ENCODE measurements around the gene RAC2. TPM values are rescaled to one million over a fixed set of nuclear protein-coding genes. Genes with fewer than 3 reads are reported as not detected.
A peak's percentile ranks its signal among the peaks of the same experiment; 100 is the strongest.

The RAC2 gene
- total RNA-seq, 1 donor from 2014 or later: 11.5 TPM

DNA sequence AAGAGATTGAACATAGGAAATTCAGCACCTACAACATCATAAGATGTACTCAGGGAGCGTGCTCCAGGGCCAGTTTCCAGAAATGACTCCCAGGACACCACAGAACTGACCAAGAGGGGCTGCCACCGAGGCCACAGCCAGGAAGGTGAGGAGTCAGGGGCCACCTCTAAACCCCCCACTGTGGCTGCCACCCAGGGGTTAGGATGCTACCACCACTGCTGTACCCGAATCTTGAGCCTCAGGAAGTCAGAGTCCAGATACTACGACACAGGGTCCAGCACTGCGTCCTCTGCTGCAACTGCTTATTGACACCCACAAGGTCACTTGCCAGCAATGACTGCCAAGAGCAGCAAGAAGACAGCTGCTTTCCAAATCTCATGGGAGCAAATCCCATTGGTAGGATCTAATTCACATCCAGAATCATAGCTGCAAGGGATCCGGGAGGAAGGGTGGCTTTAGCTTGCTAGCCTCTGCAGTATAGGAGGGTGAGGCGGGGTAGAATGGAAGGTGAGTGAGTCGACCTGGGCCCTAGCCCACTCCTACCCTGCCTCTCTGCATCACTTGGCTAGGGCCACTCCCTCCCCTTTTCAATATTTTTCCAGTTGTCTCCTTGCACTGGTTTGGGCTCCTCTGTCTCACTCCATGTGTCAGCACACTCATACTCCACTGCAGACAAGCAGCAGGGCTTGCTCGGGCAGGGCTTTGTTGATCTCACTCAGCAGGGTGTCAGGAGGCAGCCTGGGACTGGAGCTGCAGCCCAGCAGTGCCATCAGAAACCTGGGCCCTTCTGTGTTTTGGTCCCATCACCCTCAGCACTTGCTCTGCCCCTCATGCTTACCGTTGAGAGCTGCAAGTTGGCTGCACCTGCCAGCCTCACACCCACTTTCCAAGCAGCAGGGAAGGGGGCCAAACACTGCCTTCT, 20.2 kb upstream of the RAC2 start:
- Histone ChIP-seq H3K4me1 (no peaks in the 10 kb centered on the region), H3K27ac (no peak overlapping the region), H3K4me3 (no peak overlapping the region), H3K36me3 (no peaks in the 10 kb centered on the region), H3K9me3 (peaks cover 6 to 12% of the 10 kb centered on the region in 2 donors), H3K27me3 (no peaks in the 10 kb centered on the region)
- DNase-seq (ENCODE audit: low spot score in 2 of 2): no peak
- intact Hi-C loops (cut with DNase I): no loop called here
- TF ChIP-seq, protein P1, sequence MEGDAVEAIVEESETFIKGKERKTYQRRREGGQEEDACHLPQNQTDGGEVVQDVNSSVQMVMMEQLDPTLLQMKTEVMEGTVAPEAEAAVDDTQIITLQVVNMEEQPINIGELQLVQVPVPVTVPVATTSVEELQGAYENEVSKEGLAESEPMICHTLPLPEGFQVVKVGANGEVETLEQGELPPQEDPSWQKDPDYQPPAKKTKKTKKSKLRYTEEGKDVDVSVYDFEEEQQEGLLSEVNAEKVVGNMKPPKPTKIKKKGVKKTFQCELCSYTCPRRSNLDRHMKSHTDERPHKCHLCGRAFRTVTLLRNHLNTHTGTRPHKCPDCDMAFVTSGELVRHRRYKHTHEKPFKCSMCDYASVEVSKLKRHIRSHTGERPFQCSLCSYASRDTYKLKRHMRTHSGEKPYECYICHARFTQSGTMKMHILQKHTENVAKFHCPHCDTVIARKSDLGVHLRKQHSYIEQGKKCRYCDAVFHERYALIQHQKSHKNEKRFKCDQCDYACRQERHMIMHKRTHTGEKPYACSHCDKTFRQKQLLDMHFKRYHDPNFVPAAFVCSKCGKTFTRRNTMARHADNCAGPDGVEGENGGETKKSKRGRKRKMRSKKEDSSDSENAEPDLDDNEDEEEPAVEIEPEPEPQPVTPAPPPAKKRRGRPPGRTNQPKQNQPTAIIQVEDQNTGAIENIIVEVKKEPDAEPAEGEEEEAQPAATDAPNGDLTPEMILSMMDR (IDR thresholded peaks at IDR 0.05): no peak

DNA sequence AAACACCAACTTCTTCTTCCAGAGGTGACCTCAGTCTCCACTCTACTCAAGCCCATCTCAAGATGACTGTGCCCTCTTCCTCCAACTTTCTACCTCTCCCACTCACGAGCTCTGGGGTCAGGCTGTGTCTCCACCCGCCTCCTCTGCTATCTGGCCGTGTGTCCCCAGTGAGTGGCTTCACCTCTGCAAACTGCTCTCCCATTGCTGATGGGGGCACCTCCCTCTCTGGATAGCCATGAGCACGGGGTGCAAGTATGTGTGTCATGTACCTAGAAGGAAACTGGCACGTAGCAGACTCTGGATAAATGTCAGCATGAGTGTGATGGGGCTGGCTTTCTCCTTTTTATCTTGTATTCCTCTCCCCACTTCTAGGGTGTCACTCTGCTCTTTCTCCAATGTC, 18.3 kb upstream of the RAC2 start:
- Histone ChIP-seq H3K4me1 (no peaks in the 10 kb centered on the region), H3K27me3 (no peaks in the 10 kb centered on the region), H3K36me3 (no peaks in the 10 kb centered on the region), H3K4me3 (no peak overlapping the region), H3K27ac (no peak overlapping the region), H3K9me3 (peaks cover 6 to 12% of the 10 kb centered on the region in 2 donors)
- TF ChIP-seq, protein P1 (IDR thresholded peaks at IDR 0.05): no peak
- no peak for DNase-seq (ENCODE audit: low spot score in 2 of 2)
- intact Hi-C loops (cut with DNase I): no loop called here

DNA sequence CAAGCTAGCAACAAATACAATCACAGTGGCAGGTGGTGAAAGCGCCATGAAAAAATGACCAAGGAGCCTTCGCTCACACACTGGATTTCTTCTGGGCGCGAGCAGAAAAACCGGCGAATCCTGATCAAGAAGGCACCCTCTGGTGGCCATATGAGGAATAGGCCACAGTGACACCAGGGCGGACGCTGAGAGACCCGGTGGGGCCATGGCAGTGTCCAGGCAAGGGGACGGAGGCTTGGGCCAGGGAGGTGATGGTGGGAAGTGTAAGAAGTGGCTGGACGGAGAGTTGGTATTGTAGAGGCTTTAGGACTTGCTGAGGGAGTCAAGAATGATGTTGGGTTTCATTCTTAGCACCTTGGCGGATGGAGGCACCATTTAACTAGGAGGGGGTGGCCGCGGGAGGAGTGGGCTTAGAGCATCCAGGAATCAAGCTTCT, 16.9 kb upstream of the RAC2 start:
- Histone ChIP-seq H3K36me3 (no peaks in the 10 kb centered on the region), H3K4me3 (no peak overlapping the region), H3K4me1 (no peaks in the 10 kb centered on the region), H3K9me3 (peaks cover 6 to 12% of the 10 kb centered on the region in 2 donors), H3K27me3 (no peaks in the 10 kb centered on the region), H3K27ac (no peak overlapping the region)
- DNase-seq (ENCODE audit: low spot score in 2 of 2): peak in 1 of 2 donors; percentile 74
- TF ChIP-seq, protein P1 (IDR thresholded peaks at IDR 0.05): peak; percentile 56 to 73 (median 69)
- intact Hi-C loops (cut with DNase I): no loop called here

DNA sequence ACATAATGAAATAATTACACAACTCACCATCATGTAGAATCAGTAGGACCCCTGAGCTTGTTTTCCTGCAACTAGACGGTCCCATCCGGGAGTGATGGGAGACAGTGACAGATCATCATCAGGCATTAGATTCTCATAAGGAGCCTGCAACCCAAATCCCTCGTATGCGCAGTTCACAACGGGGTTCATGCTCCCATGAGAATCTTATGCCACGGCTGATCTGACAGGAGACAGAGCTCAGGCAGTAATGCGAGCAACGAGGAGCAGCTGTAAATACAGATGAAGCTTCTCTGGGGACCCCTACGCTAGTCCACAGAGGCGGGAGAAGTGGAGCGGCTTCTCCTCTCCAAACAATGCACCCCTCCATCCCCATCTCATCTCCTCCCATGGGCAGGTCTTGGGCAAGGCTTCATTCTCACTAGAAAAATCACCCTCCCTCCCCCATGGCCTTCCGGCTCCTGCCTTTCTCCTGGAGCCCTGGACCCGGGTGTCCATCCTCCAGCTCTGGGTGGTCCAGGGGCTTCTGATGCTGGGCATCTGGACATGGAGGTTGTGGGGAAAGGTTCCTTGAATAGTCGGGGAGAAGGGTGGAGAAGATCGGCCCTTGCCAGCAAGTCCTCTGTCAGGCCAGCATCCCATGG, 16.2 kb upstream of the RAC2 start:
- TF ChIP-seq, protein P1 (IDR thresholded peaks at IDR 0.05): no peak
- Histone ChIP-seq H3K27me3 (no peaks in the 10 kb centered on the region), H3K4me3 (no peak overlapping the region), H3K4me1 (no peaks in the 10 kb centered on the region), H3K9me3 (peaks cover 6 to 12% of the 10 kb centered on the region in 2 donors), H3K27ac (no peak overlapping the region), H3K36me3 (no peaks in the 10 kb centered on the region)
- no peak for DNase-seq (ENCODE audit: low spot score in 2 of 2)
- intact Hi-C loops (cut with DNase I): no loop called here

DNA sequence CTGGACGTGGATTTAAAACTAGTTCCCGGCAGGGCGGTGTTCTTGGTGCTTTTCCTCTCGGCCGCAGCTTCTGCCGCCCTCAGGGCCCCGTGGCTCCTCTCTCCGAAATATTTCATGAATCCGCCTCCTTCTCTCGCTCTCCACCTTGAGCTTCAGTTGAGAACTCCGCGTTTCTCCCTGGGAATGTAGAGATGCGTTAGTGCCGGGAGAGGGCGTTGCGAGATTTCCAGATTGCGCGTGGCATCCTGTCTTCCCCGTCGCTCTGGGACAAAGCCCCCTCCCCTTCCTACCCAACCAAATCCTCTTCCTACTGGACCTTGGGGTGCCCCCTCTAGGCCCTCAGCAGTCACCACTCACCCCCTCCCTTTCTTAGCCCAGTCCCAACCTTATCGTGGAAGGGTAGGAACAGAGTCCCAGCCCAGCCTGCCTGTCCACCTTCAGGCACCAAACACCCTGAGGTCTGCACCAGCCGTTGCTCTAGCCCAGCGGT, 15.5 kb upstream of the RAC2 start:
- no peaks in the 10 kb centered on the region for H3K27me3 ChIP-seq
- no peak for DNase-seq (ENCODE audit: low spot score in 2 of 2)
- no peak overlapping the region for H3K27ac ChIP-seq
- no peaks in the 10 kb centered on the region for H3K36me3 ChIP-seq
- TF ChIP-seq, protein P1 (IDR thresholded peaks at IDR 0.05): peak in 1 of 3 experiments; percentile 22
- intact Hi-C loops (cut with DNase I): no loop called here
- H3K4me3 ChIP-seq: no peak overlapping the region
- H3K4me1 ChIP-seq: no peaks in the 10 kb centered on the region
- peaks cover 6 to 9% of the 10 kb centered on the region in 2 donors for H3K9me3 ChIP-seq
